NOMO-1 treated with dmso at 0.1 percent for 144 hours (cell line): Measurements from ENCODE around the gene SLC26A4.
"Not testable (repeated sequence)": the region's sequence is repeated elsewhere in the genome, so short reads cannot be mapped to it uniquely, and the experiment has no call there.

Experiments used
- DNase-seq: peaks from one replicate; lab custom pipeline; 2025; ENCODE audit not compliant: unreplicated experiment; lab: John Stamatoyannopoulos, UW

The SLC26A4 gene

GRCh38 chr7:107660381-107661080, at the start of gene SLC26A4:
TSS of gene SLC26A4 (plus strand) at chr7:107660828. CDS start at chr7:107661642, 814 bp downstream.
- no peak for DNase-seq

- no peak for DNase-seq
These were observed 47.2 kb upstream of the SLC26A4 start for GRCh38 chr7:107613439-107613838.

- DNase-seq, result no peak
These were observed 46.7 kb upstream of the SLC26A4 start for GRCh38 chr7:107613948-107614347.

GRCh38 chr7:107614425-107614824, 46.2 kb upstream of the SLC26A4 start:
- DNase-seq, result no peak

- DNase-seq, result no peak
These were observed 44.5 kb upstream of the SLC26A4 start for GRCh38 chr7:107615910-107616680.

GRCh38 chr7:107622429-107622828, 38.2 kb upstream of the SLC26A4 start:
- DNase-seq, result peak; percentile 18

- no peak for DNase-seq
These were observed 37.7 kb upstream of the SLC26A4 start for GRCh38 chr7:107622894-107623293.

GRCh38 chr7:107627002-107627401, 33.6 kb upstream of the SLC26A4 start:
- DNase-seq, result no peak

- DNase-seq, result peak; percentile 4
These were observed 32.1 kb upstream of the SLC26A4 start for GRCh38 chr7:107628461-107629064.

GRCh38 chr7:107630342-107630741, 30.3 kb upstream of the SLC26A4 start:
- DNase-seq, result no peak

GRCh38 chr7:107631588-107632491, 28.8 kb upstream of the SLC26A4 start:
- no peak for DNase-seq

GRCh38 chr7:107632492-107632865, 28.1 kb upstream of the SLC26A4 start:
- no peak for DNase-seq

- DNase-seq, result no peak
These were observed 22.0 kb upstream of the SLC26A4 start for GRCh38 chr7:107638594-107638993.

- not testable (repeated sequence) for DNase-seq
These were observed 21.6 kb upstream of the SLC26A4 start for GRCh38 chr7:107639070-107639469.

- no peak for DNase-seq
These were observed 19.0 kb upstream of the SLC26A4 start for GRCh38 chr7:107641676-107642075.

GRCh38 chr7:107642501-107642900, 18.1 kb upstream of the SLC26A4 start:
- no peak for DNase-seq

GRCh38 chr7:107643407-107643806, 17.2 kb upstream of the SLC26A4 start:
- DNase-seq, result no peak

GRCh38 chr7:107643938-107644308, 16.7 kb upstream of the SLC26A4 start:
- DNase-seq, result no peak

GRCh38 chr7:107644309-107644974, 16.2 kb upstream of the SLC26A4 start:
- DNase-seq, result no peak

- DNase-seq, result no peak
These were observed 8.0 kb upstream of the SLC26A4 start for GRCh38 chr7:107652642-107653041.

- DNase-seq, result no peak
These were observed 2.2 kb upstream of the SLC26A4 start for GRCh38 chr7:107658467-107658866.
